ENCODE data around the gene GPC5. TPM values are rescaled to one million over a fixed set of nuclear protein-coding genes. Genes with fewer than 3 reads are reported as not detected.

Gene GPC5
- total and polyA plus RNA-seq, 2 of the 13 experiments (the other 11 are each of a cell fraction or from before 2014, with no cell fraction given) = 0.02 to 0.07 TPM

DNA sequence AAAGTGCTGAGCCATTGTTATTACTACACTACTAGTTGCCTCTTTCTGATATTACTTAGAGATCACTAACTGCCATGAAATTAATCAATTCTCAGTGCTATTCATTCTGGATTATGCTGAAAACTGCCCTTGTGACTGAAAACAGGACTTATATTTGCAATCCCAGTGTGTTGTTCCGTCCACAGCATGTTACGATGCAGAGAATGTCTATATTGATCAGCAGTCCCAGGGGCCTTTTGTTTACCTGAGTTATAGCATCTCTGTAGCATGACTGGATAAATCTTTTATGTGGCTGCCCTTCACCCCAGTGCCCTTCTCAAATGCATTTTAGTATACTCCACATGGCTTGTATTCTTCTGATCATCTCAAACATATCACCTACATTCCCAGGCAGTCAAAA, 251.0 kb downstream of the GPC5 start:
- Histone ChIP-seq H3K4me3 (replicated peaks in 1 of 3; ENCODE audit: insufficient read depth in 1 of 3, low read depth in 2 of 3, low read length in 3 of 3) (no peak overlapping the region), H4K20me1 (ENCODE audit: insufficient read depth, low read length) (no peaks in the 10 kb centered on the region), H3K4me1 (ENCODE audit: insufficient read depth, low read length) (no peaks in the 10 kb centered on the region), H2AFZ (ENCODE audit: low read length) (no peak overlapping the region), H3K27ac (ENCODE audit: extremely low read length, insufficient read depth, low read length) (no peak overlapping the region), H3K4me2 (ENCODE audit: low read depth, low read length) (no peak overlapping the region), H3K27me3 (ENCODE audit: control insufficient read depth in 1 of 2, insufficient read depth in 2 of 2, low read length in 2 of 2) (no peaks in the 10 kb centered on the region), H3K79me2 (ENCODE audit: insufficient read depth, low read length) (no peaks in the 10 kb centered on the region), H3K9me3 (ENCODE audit: low read length) (no peaks in the 10 kb centered on the region), H3K9ac (ENCODE audit: insufficient read depth, low read depth, low read length) (no peak overlapping the region), H3K36me3 (replicated peaks in 1 of 2; ENCODE audit: control insufficient read depth in 1 of 2, insufficient read depth in 2 of 2, low read length in 2 of 2) (no peaks in the 10 kb centered on the region)
- POLR2A ChIA-PET = no interaction called here
- in situ Hi-C loops (cut with HindIII; ENCODE audit: extremely low pct_ligation_motif_present, low pct_unique_long_range_greater_than_20kb) = no loop called here
- CTCF ChIA-PET (ENCODE audit: low intra/inter-chr PET ratio, low total read pairs) = no interaction called here
- no TSS peak for BruUV-seq (replicated peaks)
- 0% methylated on average over 2 of the region's 2 CpGs for WGBS (ENCODE audit: low lambda C conversion rate)
- intact Hi-C loops (cut with micrococcal nuclease; ENCODE audit: unreplicated experiment) = no loop called here
- ATAC-seq = no peak
- FAIRE-seq = no peak
- TF ChIP-seq, protein P1, sequence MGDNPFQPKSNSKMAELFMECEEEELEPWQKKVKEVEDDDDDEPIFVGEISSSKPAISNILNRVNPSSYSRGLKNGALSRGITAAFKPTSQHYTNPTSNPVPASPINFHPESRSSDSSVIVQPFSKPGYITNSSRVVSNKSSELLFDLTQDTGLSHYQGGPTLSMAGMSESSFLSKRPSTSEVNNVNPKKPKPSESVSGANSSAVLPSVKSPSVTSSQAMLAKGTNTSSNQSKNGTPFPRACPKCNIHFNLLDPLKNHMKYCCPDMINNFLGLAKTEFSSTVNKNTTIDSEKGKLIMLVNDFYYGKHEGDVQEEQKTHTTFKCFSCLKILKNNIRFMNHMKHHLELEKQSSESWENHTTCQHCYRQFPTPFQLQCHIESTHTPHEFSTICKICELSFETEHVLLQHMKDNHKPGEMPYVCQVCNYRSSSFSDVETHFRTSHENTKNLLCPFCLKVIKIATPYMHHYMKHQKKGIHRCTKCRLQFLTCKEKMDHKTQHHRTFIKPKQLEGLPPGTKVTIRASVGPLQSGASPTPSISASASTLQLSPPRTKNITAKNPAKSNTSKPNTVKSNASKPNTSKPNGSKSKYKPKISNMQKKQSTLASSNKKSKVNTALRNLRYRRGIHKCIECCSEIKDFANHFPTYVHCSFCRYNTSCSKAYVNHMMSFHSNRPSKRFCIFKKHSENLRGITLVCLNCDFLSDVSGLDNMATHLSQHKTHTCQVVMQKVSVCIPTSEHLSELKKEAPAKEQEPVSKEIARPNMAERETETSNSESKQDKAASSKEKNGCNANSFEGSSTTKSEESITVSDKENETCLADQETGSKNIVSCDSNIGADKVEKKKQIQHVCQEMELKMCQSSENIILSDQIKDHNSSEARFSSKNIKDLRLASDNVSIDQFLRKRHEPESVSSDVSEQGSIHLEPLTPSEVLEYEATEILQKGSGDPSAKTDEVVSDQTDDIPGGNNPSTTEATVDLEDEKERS (CRISPR knock-in tag; IDR thresholded peaks at IDR 0.05) = no peak
- TF ChIP-seq, protein P2, sequence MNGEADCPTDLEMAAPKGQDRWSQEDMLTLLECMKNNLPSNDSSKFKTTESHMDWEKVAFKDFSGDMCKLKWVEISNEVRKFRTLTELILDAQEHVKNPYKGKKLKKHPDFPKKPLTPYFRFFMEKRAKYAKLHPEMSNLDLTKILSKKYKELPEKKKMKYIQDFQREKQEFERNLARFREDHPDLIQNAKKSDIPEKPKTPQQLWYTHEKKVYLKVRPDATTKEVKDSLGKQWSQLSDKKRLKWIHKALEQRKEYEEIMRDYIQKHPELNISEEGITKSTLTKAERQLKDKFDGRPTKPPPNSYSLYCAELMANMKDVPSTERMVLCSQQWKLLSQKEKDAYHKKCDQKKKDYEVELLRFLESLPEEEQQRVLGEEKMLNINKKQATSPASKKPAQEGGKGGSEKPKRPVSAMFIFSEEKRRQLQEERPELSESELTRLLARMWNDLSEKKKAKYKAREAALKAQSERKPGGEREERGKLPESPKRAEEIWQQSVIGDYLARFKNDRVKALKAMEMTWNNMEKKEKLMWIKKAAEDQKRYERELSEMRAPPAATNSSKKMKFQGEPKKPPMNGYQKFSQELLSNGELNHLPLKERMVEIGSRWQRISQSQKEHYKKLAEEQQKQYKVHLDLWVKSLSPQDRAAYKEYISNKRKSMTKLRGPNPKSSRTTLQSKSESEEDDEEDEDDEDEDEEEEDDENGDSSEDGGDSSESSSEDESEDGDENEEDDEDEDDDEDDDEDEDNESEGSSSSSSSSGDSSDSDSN (CRISPR knock-in tag; IDR thresholded peaks at IDR 0.05) = no peak
- TF ChIP-seq ZFP90 (CRISPR knock-in tag; IDR thresholded peaks at IDR 0.05; ENCODE audit: borderline replicate concordance) (no peak), ZNF282 (IDR thresholded peaks at IDR 0.05; ENCODE audit: partially characterized antibody) (no peak), GABPB1 (CRISPR knock-in tag; IDR thresholded peaks at IDR 0.05) (no peak), ZC3H4 (CRISPR knock-in tag; IDR thresholded peaks at IDR 0.05; ENCODE audit: borderline replicate concordance) (no peak)
- TF ChIP-seq, protein P3, sequence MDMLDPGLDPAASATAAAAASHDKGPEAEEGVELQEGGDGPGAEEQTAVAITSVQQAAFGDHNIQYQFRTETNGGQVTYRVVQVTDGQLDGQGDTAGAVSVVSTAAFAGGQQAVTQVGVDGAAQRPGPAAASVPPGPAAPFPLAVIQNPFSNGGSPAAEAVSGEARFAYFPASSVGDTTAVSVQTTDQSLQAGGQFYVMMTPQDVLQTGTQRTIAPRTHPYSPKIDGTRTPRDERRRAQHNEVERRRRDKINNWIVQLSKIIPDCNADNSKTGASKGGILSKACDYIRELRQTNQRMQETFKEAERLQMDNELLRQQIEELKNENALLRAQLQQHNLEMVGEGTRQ (IDR thresholded peaks at IDR 0.05; ENCODE audit: low read depth, low read length) = no peak
- TF ChIP-seq, protein P3 (CRISPR knock-in tag; IDR thresholded peaks at IDR 0.05; ENCODE audit: borderline replicate concordance) = no peak
- DNase-seq (ENCODE audit: low spot score) = no peak

Measured in HepG2 (cell line).